NCI-H2227 treated with DMSO at 0.1 percent for 48 hours (cell line): ENCODE measurements around the gene STUM.
"Not testable (repeated sequence)": the region's sequence is repeated elsewhere in the genome, so short reads cannot be mapped to it uniquely, and the experiment has no call there.

ENCODE experiments used
- DNase-seq: peaks from one replicate; lab custom pipeline; 2025; lab: John Stamatoyannopoulos, UW

The STUM gene

GRCh38 chr1:226548256-226549093 lies at the start of gene STUM:
STUM (plus strand) TSS chr1:226548764; CDS start chr1:226548905, 141 bp downstream.
- peak; percentile 12 for DNase-seq

- not testable (repeated sequence) for DNase-seq
These were observed 48.9 kb upstream of the STUM start for GRCh38 chr1:226499699-226500098.

GRCh38 chr1:226506021-226506420 lies 42.5 kb upstream of the STUM start:
- no peak for DNase-seq

GRCh38 chr1:226506921-226507320 lies 41.6 kb upstream of the STUM start:
- no peak for DNase-seq

- DNase-seq = no peak
These were observed 38.1 kb upstream of the STUM start for GRCh38 chr1:226510453-226510852.

- DNase-seq = no peak
These were observed 37.3 kb upstream of the STUM start for GRCh38 chr1:226511296-226511695.

- no peak for DNase-seq
These were observed 36.4 kb upstream of the STUM start for GRCh38 chr1:226512076-226512728.

GRCh38 chr1:226518375-226518774 lies 30.2 kb upstream of the STUM start:
- DNase-seq = no peak

GRCh38 chr1:226519135-226519534 lies 29.4 kb upstream of the STUM start:
- DNase-seq = no peak

- no peak for DNase-seq
These were observed 28.6 kb upstream of the STUM start for GRCh38 chr1:226519716-226520598.

GRCh38 chr1:226520640-226521355 lies 27.8 kb upstream of the STUM start:
- DNase-seq = no peak

- no peak for DNase-seq
These were observed 24.7 kb upstream of the STUM start for GRCh38 chr1:226523646-226524406.

GRCh38 chr1:226524547-226524946 lies 24.0 kb upstream of the STUM start:
- no peak for DNase-seq

GRCh38 chr1:226525750-226526149 lies 22.8 kb upstream of the STUM start:
- no peak for DNase-seq

- no peak for DNase-seq
These were observed 21.6 kb upstream of the STUM start for GRCh38 chr1:226526801-226527595.

- DNase-seq = no peak
These were observed 18.7 kb upstream of the STUM start for GRCh38 chr1:226529891-226530290.

GRCh38 chr1:226530591-226530990 lies 18.0 kb upstream of the STUM start:
- DNase-seq = no peak

GRCh38 chr1:226531360-226532093 lies 17.0 kb upstream of the STUM start:
- DNase-seq = no peak

- DNase-seq = no peak
These were observed 16.0 kb upstream of the STUM start for GRCh38 chr1:226532553-226532952.
